Activated naive CD8-positive, alpha-beta T cell (primary cell): ENCODE results near the gene DEFB126.
"Not testable (repeated sequence)": the region's sequence is repeated elsewhere in the genome, so short reads cannot be mapped to it uniquely, and the experiment has no call there.

Source experiments
- H3K27ac Mint-ChIP-seq: one replicate; pipeline ENCODE4 v1.8.0; 2021; ENCODE audit warnings: mixed read lengths
- H3K27me3 Mint-ChIP-seq: one replicate; pipeline ENCODE4 v1.8.0; 2021; ENCODE audit warnings: mixed read lengths
- H3K36me3 Mint-ChIP-seq: one replicate; pipeline ENCODE4 v1.8.0; 2021; ENCODE audit warnings: mixed read lengths
- H3K4me1 Mint-ChIP-seq: one replicate; pipeline ENCODE4 v1.8.0; 2021; ENCODE audit warnings: low read depth, mixed read lengths
- H3K4me3 Mint-ChIP-seq: one replicate; pipeline ENCODE4 v1.8.0; 2021; ENCODE audit warnings: mild to moderate bottlenecking, mixed read lengths
- H3K9me3 Mint-ChIP-seq: one replicate; pipeline ENCODE4 v1.8.0; 2021; ENCODE audit warnings: low read depth, mixed read lengths

DEFB126 gene

GRCh38 chr20:142290-142689 is at the start of gene DEFB126:
Gene DEFB126, plus strand, starts transcription at chr20:142590. Its CDS starts 39 bp downstream, at chr20:142629.
- H3K4me3 Mint-ChIP-seq = no peak within 1 kb of the TSS
- no peaks in the 10 kb centered on the region for H3K4me1 Mint-ChIP-seq
- no peaks in the 10 kb centered on the region for H3K36me3 Mint-ChIP-seq
- H3K27me3 Mint-ChIP-seq = peaks cover 27% of the 10 kb centered on the region
- peaks cover 3% of the 10 kb centered on the region for H3K9me3 Mint-ChIP-seq
- no peak within 1 kb of the TSS for H3K27ac Mint-ChIP-seq

- H3K27me3 Mint-ChIP-seq = peaks cover 51% of the 10 kb centered on the region
- no peak overlapping the region for H3K27ac Mint-ChIP-seq
- no peaks in the 10 kb centered on the region for H3K4me1 Mint-ChIP-seq
These were observed 48.7 kb upstream of the DEFB126 start for GRCh38 chr20:93641-94040.

DNA sequence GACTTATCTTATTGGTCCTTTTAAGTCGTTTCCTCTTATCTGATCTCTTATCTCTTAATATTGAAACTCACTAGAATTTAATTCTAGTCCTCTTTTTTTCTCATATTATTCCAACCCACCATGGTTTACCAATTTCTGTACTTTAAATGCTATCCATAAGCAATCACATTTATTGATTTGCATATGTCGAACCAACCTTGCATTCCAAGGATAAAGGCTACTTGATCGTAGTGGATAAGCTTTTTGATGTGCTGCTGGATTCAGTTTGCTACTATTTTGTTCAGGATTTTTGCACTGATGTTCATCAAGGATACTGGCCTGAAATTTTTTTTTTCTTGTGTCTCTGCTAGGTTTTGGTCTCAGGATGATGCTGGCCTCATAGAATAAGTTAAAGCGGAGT is 47.2 kb upstream of the DEFB126 start:
- Mint-ChIP-seq H3K27ac (no peak overlapping the region), H3K36me3 (peaks cover 9% of the 10 kb centered on the region), H3K4me3 (no peak overlapping the region), H3K9me3 (peaks cover 25% of the 10 kb centered on the region), H3K4me1 (no peaks in the 10 kb centered on the region), H3K27me3 (peaks cover 53% of the 10 kb centered on the region)

More at GRCh38 chr20:93641-94040, 48.7 kb upstream of the DEFB126 start:
- peaks cover 9% of the 10 kb centered on the region for H3K36me3 Mint-ChIP-seq
- H3K9me3 Mint-ChIP-seq = peaks cover 25% of the 10 kb centered on the region
- no peak overlapping the region for H3K4me3 Mint-ChIP-seq

GRCh38 chr20:97691-98090 is 44.7 kb upstream of the DEFB126 start:
- H3K27ac Mint-ChIP-seq, H3K4me3 Mint-ChIP-seq, H3K36me3 Mint-ChIP-seq, H3K4me1 Mint-ChIP-seq: not testable (repeated sequence)
- Mint-ChIP-seq H3K9me3 (peaks cover 25% of the 10 kb centered on the region), H3K27me3 (peaks cover 44% of the 10 kb centered on the region)

DNA sequence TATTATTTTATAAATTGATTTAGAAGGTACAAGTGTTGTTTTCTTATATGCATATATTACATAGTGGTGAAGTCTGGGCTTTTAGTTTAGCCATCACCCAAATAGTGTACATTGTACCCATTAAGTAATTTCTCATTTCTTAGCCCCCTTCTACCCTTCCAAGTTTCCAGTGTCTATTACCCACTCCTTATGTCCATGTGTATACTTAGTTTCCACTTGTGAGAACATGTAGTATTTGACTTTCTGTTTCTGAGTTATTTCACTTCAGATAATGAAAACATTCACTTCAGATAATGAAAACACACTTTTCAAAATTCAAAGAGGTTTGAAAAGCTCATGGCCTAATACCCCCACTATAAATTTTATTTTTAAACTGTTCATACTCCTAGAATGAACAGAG is 40.4 kb upstream of the DEFB126 start:
- Mint-ChIP-seq H3K4me3 (no peak overlapping the region), H3K4me1 (no peaks in the 10 kb centered on the region), H3K27me3 (peaks cover 34% of the 10 kb centered on the region), H3K9me3 (peaks cover 1% of the 10 kb centered on the region), H3K36me3 (no peaks in the 10 kb centered on the region), H3K27ac (no peak overlapping the region)

DNA sequence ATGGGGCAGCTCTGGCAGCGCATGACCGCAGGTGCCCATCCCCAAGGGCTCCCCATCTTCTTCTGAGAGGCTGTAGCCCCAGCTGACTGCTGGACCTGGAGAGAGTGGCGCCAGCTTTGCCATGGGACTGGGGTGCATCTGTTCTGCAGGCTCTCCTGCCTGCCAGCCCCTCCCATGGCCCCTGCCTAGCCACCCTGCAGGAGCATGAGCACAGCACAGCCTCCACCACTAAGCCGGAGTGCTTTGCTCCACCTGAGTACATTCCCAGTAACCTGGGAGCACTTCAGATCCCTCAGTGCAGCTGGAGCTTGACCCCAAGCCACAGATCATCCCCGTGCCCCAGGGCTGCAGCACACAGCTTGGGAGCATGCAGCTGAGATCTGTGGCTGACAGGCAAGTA is 38.9 kb upstream of the DEFB126 start:
- no peaks in the 10 kb centered on the region for H3K36me3 Mint-ChIP-seq
- H3K9me3 Mint-ChIP-seq = no peaks in the 10 kb centered on the region
- H3K27ac Mint-ChIP-seq = no peak overlapping the region
- H3K27me3 Mint-ChIP-seq = peaks cover 25% of the 10 kb centered on the region
- H3K4me1 Mint-ChIP-seq = no peaks in the 10 kb centered on the region
- H3K4me3 Mint-ChIP-seq = no peak overlapping the region

DNA sequence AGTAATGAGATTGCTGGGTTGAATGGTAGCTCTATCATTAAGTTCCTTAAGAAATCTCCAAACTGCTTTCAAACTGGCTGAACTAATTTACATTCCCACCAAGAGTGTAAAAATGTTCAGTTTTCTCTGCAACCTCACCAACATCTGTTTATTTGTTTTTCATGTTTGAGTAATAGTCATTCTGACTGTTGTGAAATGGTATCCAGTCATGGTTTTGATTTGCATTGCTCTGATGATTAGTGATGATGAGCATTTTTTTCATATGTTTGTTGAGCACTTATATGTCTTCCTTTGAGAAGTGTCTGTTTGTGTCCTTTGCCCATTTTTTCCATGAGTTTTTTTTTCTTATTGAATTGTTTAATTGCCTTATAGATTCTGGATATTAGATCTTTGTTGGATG is 30.0 kb upstream of the DEFB126 start:
- Mint-ChIP-seq H3K27ac (no peak overlapping the region), H3K36me3 (peaks cover 5% of the 10 kb centered on the region), H3K27me3 (peaks cover 10% of the 10 kb centered on the region), H3K4me1 (no peaks in the 10 kb centered on the region), H3K9me3 (no peaks in the 10 kb centered on the region), H3K4me3 (no peak overlapping the region)

DNA sequence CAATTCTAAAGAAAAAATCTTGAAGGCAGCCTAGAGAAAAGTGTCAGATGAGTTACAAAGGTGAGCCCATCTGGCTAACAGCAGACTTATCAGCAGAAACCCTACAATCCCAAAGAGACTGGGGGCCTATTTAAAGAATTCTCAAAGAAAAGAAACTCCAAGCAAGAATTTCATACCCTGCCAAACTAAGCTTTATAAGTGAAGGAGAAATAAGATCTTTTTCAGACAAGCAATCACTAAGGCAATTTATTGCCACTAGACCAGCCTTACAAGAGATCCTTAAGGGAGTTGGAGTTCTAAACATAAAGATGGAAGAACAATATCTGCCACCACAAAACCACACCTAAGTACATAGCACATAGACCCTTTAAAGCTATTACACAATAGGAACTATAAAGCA is 24.9 kb upstream of the DEFB126 start:
- Mint-ChIP-seq H3K4me1 (no peaks in the 10 kb centered on the region), H3K4me3 (no peak overlapping the region), H3K36me3 (peaks cover 8% of the 10 kb centered on the region), H3K27ac (no peak overlapping the region), H3K27me3 (peaks cover 27% of the 10 kb centered on the region), H3K9me3 (no peaks in the 10 kb centered on the region)

DNA sequence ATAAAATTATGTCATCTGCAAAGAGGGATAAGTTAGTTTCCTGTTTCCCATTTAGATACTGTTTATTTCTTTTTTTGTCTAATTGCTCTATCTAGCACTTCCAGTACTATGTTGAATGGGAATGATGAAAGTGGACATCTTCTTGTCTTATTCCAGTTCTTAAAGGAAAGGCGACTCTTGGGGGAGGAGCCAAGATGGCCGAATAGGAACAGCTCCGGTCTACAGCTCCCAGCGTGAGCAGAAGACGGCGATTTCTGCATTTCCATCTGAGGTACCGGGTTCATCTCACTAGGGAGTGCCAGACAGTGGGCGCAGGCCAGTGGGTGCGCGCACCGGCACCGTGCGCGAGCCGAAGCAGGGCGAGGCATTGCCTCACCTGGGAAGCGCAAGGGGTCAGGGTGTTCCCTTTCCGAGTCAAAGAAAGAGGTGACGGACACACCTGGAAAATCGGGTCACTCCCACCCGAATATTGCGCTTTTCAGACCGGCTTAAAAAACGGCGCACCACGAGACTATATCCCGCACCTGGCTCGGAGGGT is 12.5 kb upstream of the DEFB126 start:
- H3K4me1 Mint-ChIP-seq, H3K27ac Mint-ChIP-seq, H3K4me3 Mint-ChIP-seq, H3K9me3 Mint-ChIP-seq, H3K36me3 Mint-ChIP-seq: not testable (repeated sequence)
- H3K27me3 Mint-ChIP-seq = peaks cover 10% of the 10 kb centered on the region

DNA sequence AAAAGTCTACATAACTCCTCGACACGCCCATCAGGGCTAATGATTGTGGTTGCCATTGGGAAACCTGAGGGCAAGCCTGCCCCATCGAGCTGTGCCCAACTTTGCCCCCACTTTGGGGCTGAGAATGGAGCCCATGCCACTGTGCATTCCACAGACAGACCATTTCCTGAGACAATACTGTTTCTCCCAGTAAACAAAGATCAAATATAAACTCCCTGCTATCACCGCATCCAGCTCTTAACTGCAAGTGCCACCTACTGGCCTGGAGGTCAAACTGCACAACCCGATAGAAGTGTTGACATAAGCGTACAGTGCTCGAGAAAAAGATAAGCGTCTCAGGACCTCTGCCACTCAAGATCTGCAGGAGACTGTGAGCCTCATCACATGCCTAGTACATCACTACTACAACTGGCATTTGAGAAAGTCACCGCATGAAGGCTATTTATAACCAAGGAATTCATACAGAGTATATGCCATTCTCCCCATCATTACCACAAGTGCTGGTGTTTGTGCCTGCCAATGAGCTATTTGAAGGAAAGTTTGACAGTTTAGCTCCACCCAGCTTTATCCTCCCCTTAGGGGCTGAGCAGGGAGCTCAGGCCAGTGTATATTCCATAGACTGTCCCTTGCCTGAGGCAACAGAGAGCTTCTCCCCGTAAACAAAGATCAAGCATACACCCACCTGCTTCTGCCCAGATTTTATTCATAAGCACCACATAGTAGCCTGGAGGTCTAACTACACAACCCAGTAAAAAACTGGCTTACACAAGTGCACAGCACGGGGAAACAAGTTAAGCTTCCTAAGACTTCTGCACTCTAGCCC is 4.5 kb upstream of the DEFB126 start:
- Mint-ChIP-seq H3K27me3 (peaks cover 23% of the 10 kb centered on the region), H3K4me3 (no peak overlapping the region), H3K9me3 (peaks cover 5% of the 10 kb centered on the region), H3K4me1 (no peaks in the 10 kb centered on the region), H3K36me3 (no peaks in the 10 kb centered on the region), H3K27ac (no peak overlapping the region)

DNA sequence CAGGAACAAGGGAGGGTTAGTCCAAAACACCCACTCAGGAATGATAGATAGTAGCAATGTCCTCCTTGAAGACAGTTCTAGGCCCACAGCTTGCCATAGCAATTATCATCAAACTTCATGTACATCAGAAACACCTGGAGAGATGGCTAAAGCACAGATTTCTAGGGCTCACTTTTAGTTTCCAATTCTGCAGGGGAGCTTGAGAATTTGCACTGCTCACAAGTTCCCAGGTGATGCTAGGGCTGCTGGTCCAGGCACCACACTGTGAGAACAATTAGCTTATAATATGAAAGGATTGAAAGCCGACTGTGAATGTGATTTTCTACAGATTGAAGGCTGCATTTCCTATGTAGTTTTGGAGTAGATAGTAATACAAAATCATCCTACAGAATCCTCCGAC is 3.5 kb downstream of the DEFB126 start:
- Mint-ChIP-seq H3K9me3 (no peaks in the 10 kb centered on the region), H3K4me1 (no peaks in the 10 kb centered on the region), H3K27me3 (peaks cover 19% of the 10 kb centered on the region), H3K4me3 (no peak overlapping the region), H3K36me3 (peaks cover 2% of the 10 kb centered on the region), H3K27ac (no peak overlapping the region)

DNA sequence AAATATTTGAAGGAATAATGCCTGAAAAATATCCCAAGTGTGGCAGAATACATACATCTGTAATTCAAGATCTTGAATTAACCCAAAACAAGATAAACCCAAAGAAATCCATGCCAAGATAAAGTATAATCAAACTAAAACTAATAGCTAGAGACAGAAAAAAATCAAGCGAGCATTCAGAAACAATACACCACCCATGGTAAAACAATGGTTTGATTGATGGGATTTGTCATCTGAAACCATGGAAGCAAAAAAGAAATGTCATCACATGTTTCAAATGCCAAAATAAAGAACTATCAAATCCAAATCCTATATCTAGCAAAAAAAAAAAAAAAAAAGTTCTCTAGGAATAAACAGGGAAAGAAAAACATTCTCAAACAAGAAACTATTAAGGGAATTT is 9.7 kb downstream of the DEFB126 start:
- peaks cover 2% of the 10 kb centered on the region for H3K36me3 Mint-ChIP-seq
- H3K4me3 Mint-ChIP-seq = no peak overlapping the region
- H3K4me1 Mint-ChIP-seq = no peaks in the 10 kb centered on the region
- H3K27me3 Mint-ChIP-seq = peaks cover 12% of the 10 kb centered on the region
- no peak overlapping the region for H3K27ac Mint-ChIP-seq
- no peaks in the 10 kb centered on the region for H3K9me3 Mint-ChIP-seq

DNA sequence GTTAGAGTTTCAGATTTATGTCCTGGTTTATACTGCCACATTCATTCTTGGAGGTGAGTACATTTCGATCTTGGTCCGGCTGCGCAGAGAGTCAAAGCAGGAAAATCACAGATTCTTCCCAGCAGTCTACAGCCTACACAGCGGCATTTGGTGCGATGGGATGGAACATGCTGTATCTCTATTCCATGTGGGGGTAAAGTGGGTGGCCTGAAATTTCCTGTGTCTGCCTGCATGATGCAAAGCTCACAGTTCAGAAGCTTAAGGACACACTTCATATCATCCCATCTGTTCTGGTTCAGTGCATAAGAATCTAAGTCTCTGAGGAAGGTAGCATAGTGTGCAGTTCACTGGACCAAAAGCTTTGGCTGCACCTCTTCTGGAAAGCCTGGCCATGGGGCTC is 14.8 kb downstream of the DEFB126 start, which contains the start of gene DEFB127:
Gene DEFB127 (plus strand): TSS at position 301 of the 400 bp plus-strand sequence. CDS start 91 bp downstream, at position 392.
- Mint-ChIP-seq H3K36me3 (no peaks in the 10 kb centered on the region), H3K4me1 (no peaks in the 10 kb centered on the region), H3K4me3 (no peak within 1 kb of the TSS), H3K27me3 (peaks cover 12% of the 10 kb centered on the region), H3K27ac (no peak within 1 kb of the TSS), H3K9me3 (no peaks in the 10 kb centered on the region)

GRCh38 chr20:164618-165017 is 22.2 kb downstream of the DEFB126 start:
- H3K9me3 Mint-ChIP-seq = no peaks in the 10 kb centered on the region
- H3K27ac Mint-ChIP-seq = no peak overlapping the region
- H3K4me1 Mint-ChIP-seq = no peaks in the 10 kb centered on the region
- H3K4me3 Mint-ChIP-seq = no peak overlapping the region
- peaks cover 8% of the 10 kb centered on the region for H3K27me3 Mint-ChIP-seq
- no peaks in the 10 kb centered on the region for H3K36me3 Mint-ChIP-seq

- Mint-ChIP-seq H3K27me3 (peaks cover 4% of the 10 kb centered on the region), H3K36me3 (no peaks in the 10 kb centered on the region), H3K27ac (no peak overlapping the region), H3K4me3 (no peak overlapping the region), H3K4me1 (no peaks in the 10 kb centered on the region), H3K9me3 (no peaks in the 10 kb centered on the region)
These were observed 26.5 kb downstream of the DEFB126 start for GRCh38 chr20:168876-169275.

DNA sequence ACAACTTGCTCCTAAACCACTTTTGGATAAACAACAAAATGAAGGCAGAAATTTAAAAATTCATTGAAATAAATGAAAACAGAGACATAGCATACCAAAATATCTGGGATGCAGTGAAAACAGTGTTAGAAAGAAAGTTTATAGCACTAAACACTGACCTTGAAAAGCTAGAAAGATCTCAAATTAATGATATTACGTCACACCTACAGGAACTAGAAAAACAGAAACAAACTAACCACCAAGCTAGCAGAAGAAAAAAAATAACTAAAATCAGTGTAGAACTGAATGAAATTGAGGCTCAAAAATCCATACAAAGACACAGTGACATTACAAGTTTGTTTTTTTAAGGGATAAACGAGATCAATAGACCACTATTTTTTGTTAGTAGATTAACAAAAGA is 41.9 kb downstream of the DEFB126 start:
- Mint-ChIP-seq H3K27me3 (peaks cover 33% of the 10 kb centered on the region), H3K36me3 (peaks cover 5% of the 10 kb centered on the region), H3K27ac (no peak overlapping the region), H3K4me1 (no peaks in the 10 kb centered on the region), H3K4me3 (no peak overlapping the region), H3K9me3 (peaks cover 13% of the 10 kb centered on the region)
